Retinal pigment epithelial cell (primary cell): ENCODE results near the gene FABP1.

ENCODE experiments used
- DNase-seq: peaks from one replicate; pipeline ENCODE4 v3.0.0-alpha.2; 2010; ENCODE audit warnings: low read depth
- H3K4me3 ChIP-seq: 2 replicates; pipeline ENCODE4 v1.5.1; 2011; ENCODE audit warnings: mild to moderate bottlenecking, low read length, control low read depth, moderate library complexity
- CTCF ChIP-seq: conservative IDR thresholded peaks from 2 replicates; pipeline ENCODE4 v1.5.1; 2011; ENCODE audit warnings: low read depth, low read length, control low read depth, inconsistent platforms

Gene FABP1

GRCh38 chr2:88148929-88149438, 21.1 kb upstream of the FABP1 start:
- TF ChIP-seq CTCF, result no peak
- no peak overlapping the region for H3K4me3 ChIP-seq
- no peak for DNase-seq

GRCh38 chr2:88147145-88147544, 19.3 kb upstream of the FABP1 start:
- no peak overlapping the region for H3K4me3 ChIP-seq
- no peak for DNase-seq
- TF ChIP-seq CTCF, result no peak

GRCh38 chr2:88146590-88146989, 18.7 kb upstream of the FABP1 start:
- no peak for TF ChIP-seq CTCF
- H3K4me3 ChIP-seq, result no peak overlapping the region
- DNase-seq, result no peak

- DNase-seq, result no peak
- no peak for TF ChIP-seq CTCF
- H3K4me3 ChIP-seq, result no peak overlapping the region
Measured at GRCh38 chr2:88144914-88145497, 17.1 kb upstream of the FABP1 start.

- no peak overlapping the region for H3K4me3 ChIP-seq
- DNase-seq, result no peak
- no peak for TF ChIP-seq CTCF
Measured at GRCh38 chr2:88144271-88144670, 16.4 kb upstream of the FABP1 start.

- no peak for TF ChIP-seq CTCF
- no peak overlapping the region for H3K4me3 ChIP-seq
- DNase-seq, result no peak
Measured at GRCh38 chr2:88141952-88142351, 14.1 kb upstream of the FABP1 start.

GRCh38 chr2:88139804-88140203, 11.9 kb upstream of the FABP1 start:
- no peak for TF ChIP-seq CTCF
- H3K4me3 ChIP-seq, result no peak overlapping the region

More at GRCh38 chr2:88139804-88140203, 11.9 kb upstream of the FABP1 start:
- DNase-seq, result no peak
